HG03565 (cell line): Measurements from ENCODE around the gene MT1X.

Experiments used
- ATAC-seq: cut with Tn5 transposase; IDR thresholded peaks from one replicate; pipeline ENCODE4 v1.9.1; 2021; ENCODE audit warnings: mild to moderate bottlenecking, moderate library complexity; ENCODE audit not compliant: unreplicated experiment

MT1X gene

GRCh38 chr16:56675685-56676210, 6.5 kb upstream of the MT1X start:
- no peak for ATAC-seq

- no peak for ATAC-seq
These were observed 4.8 kb upstream of the MT1X start for GRCh38 chr16:56677474-56677873.

- no peak for ATAC-seq
These were observed 3.1 kb upstream of the MT1X start for GRCh38 chr16:56679078-56679730.

- no peak for ATAC-seq
These were observed 2.5 kb upstream of the MT1X start for GRCh38 chr16:56679818-56680217.

GRCh38 chr16:56682703-56683397, 580 bp downstream of the MT1X start:
- no peak for ATAC-seq

- ATAC-seq = no peak
These were observed 1.3 kb downstream of the MT1X start for GRCh38 chr16:56683424-56684172.

- no peak for ATAC-seq
These were observed 2.1 kb downstream of the MT1X start for GRCh38 chr16:56684256-56684925.

- ATAC-seq = no peak
These were observed 2.8 kb downstream of the MT1X start for GRCh38 chr16:56684926-56685590.

- no peak for ATAC-seq
These were observed 4.5 kb downstream of the MT1X start for GRCh38 chr16:56686758-56687157.

- no peak for ATAC-seq
These were observed 6.5 kb downstream of the MT1X start for GRCh38 chr16:56688762-56689161.

GRCh38 chr16:56689171-56689570, 6.9 kb downstream of the MT1X start:
- ATAC-seq = no peak

GRCh38 chr16:56690420-56691122, 8.3 kb downstream of the MT1X start:
- no peak for ATAC-seq

- no peak for ATAC-seq
These were observed 9.6 kb downstream of the MT1X start for GRCh38 chr16:56691885-56692284.

GRCh38 chr16:56695246-56695645, 13.0 kb downstream of the MT1X start:
- ATAC-seq = no peak

- no peak for ATAC-seq
These were observed 15.3 kb downstream of the MT1X start for GRCh38 chr16:56697456-56698155.

- no peak for ATAC-seq
These were observed 17.9 kb downstream of the MT1X start for GRCh38 chr16:56700195-56700594.

GRCh38 chr16:56700631-56701030, 18.4 kb downstream of the MT1X start:
- no peak for ATAC-seq

- ATAC-seq = no peak
These were observed 19.3 kb downstream of the MT1X start for GRCh38 chr16:56701534-56701933.

- ATAC-seq = no peak
These were observed 20.6 kb downstream of the MT1X start for GRCh38 chr16:56702836-56703235.
